Measurements from ENCODE around the gene ZSCAN26.

ZSCAN26 gene

GRCh38 chr6:28277746-28278145 is 10.8 kb downstream of the ZSCAN26 start:
- H3K27ac ChIP-seq, result no peak overlapping the region

GRCh38 chr6:28280595-28281287 is 13.8 kb downstream of the ZSCAN26 start:
- H3K27ac ChIP-seq, result no peak overlapping the region
- TF ChIP-seq CTCF (conservative IDR thresholded peaks at IDR 0.05) (no peak), ZFX (IDR thresholded peaks at IDR 0.05) (no peak)

More at GRCh38 chr6:28277746-28278145, 10.8 kb downstream of the ZSCAN26 start:
- TF ChIP-seq CTCF (conservative IDR thresholded peaks at IDR 0.05) (no peak), ZFX (IDR thresholded peaks at IDR 0.05) (no peak)

- TF ChIP-seq CTCF (conservative IDR thresholded peaks at IDR 0.05), result no peak
- no peak for TF ChIP-seq ZFX (IDR thresholded peaks at IDR 0.05)
- no peak within 1 kb of the TSS for H3K27ac ChIP-seq
Observed at GRCh38 chr6:28281288-28282064, 14.5 kb downstream of the ZSCAN26 start, which contains the start of gene PGBD1. Gene PGBD1, plus strand, starts transcription at chr6:28281572. Its CDS starts 2,242 bp downstream, at chr6:28283814.

- H3K27ac ChIP-seq, result no peak overlapping the region
- no peak for TF ChIP-seq CTCF (conservative IDR thresholded peaks at IDR 0.05)
- TF ChIP-seq ZFX (IDR thresholded peaks at IDR 0.05), result no peak
Observed at GRCh38 chr6:28282926-28283325, 16.0 kb downstream of the ZSCAN26 start.

- H3K27ac ChIP-seq, result no peak overlapping the region
- TF ChIP-seq ZFX (IDR thresholded peaks at IDR 0.05) (no peak), CTCF (conservative IDR thresholded peaks at IDR 0.05) (no peak)
Observed at GRCh38 chr6:28291573-28291972, 24.6 kb downstream of the ZSCAN26 start.

- TF ChIP-seq CTCF (conservative IDR thresholded peaks at IDR 0.05), result no peak
- no peak for TF ChIP-seq ZFX (IDR thresholded peaks at IDR 0.05)
- no peak overlapping the region for H3K27ac ChIP-seq
Observed at GRCh38 chr6:28295326-28295725, 28.4 kb downstream of the ZSCAN26 start.

GRCh38 chr6:28296520-28297060 is 29.6 kb downstream of the ZSCAN26 start:
- H3K27ac ChIP-seq, result no peak overlapping the region
- TF ChIP-seq CTCF (conservative IDR thresholded peaks at IDR 0.05) (no peak), ZFX (IDR thresholded peaks at IDR 0.05) (no peak)
